Osteocyte (in vitro differentiated cells): Measurements from ENCODE around the gene RARA. TPM values are rescaled to one million over a fixed set of nuclear protein-coding genes. Genes with fewer than 3 reads are reported as not detected.

Experiments used
- DNase-seq: peaks from one replicate; pipeline ENCODE4 v3.0.0; 2021; ENCODE audit warnings: mixed read lengths; ENCODE audit not compliant: unreplicated experiment; ENCODE audit errors: extremely low spot score
- H3K27ac Mint-ChIP-seq: one replicate; pipeline ENCODE4 v1.8.0; 2021; ENCODE audit warnings: mild to moderate bottlenecking, mixed read lengths; ENCODE audit not compliant: unreplicated experiment
- H3K27me3 Mint-ChIP-seq: one replicate; pipeline ENCODE4 v1.8.0; 2021; ENCODE audit warnings: mixed read lengths; ENCODE audit not compliant: unreplicated experiment
- H3K36me3 Mint-ChIP-seq: one replicate; pipeline ENCODE4 v1.8.0; 2021; ENCODE audit warnings: mixed read lengths; ENCODE audit not compliant: unreplicated experiment
- H3K4me1 Mint-ChIP-seq: one replicate; pipeline ENCODE4 v1.8.0; 2021; ENCODE audit warnings: mixed read lengths; ENCODE audit not compliant: unreplicated experiment
- H3K4me3 Mint-ChIP-seq: one replicate; pipeline ENCODE4 v1.8.0; 2021; ENCODE audit warnings: mild to moderate bottlenecking, moderate library complexity, mixed read lengths; ENCODE audit not compliant: unreplicated experiment
- H3K9me3 Mint-ChIP-seq: one replicate; pipeline ENCODE4 v1.8.0; 2021; ENCODE audit warnings: mixed read lengths; ENCODE audit not compliant: unreplicated experiment
- CTCF ChIP-seq: fragments of 200-600 bp; sonication (generic); IDR thresholded peaks from 2 replicates; pipeline ENCODE4 v1.5.0; 2021; ENCODE audit warnings: antibody characterized with exemption, mild to moderate bottlenecking, moderate library complexity
- total RNA-seq: library from RNA; stranded (reverse); gene quantifications from 2 replicates; pipeline ENCODE4 v1.2.1, GENCODE V29; 2021

RARA gene
- total RNA-seq, 1 donor from 2014 or later, result 62.6 TPM

- peak overlapping the region; percentile 95 for H3K27ac Mint-ChIP-seq
- no peaks in the 10 kb centered on the region for H3K27me3 Mint-ChIP-seq
- no peak for TF ChIP-seq CTCF
- H3K4me3 Mint-ChIP-seq, result peak overlapping the region; percentile 35
- H3K36me3 Mint-ChIP-seq, result no peaks in the 10 kb centered on the region
- no peaks in the 10 kb centered on the region for H3K9me3 Mint-ChIP-seq
- H3K4me1 Mint-ChIP-seq, result peaks cover 24% of the 10 kb centered on the region
- DNase-seq, result no peak
Observed at GRCh38 chr17:40311575-40311974, 2.6 kb downstream of the RARA start.

GRCh38 chr17:40312131-40312731 lies 3.3 kb downstream of the RARA start:
- no peak for TF ChIP-seq CTCF
- Mint-ChIP-seq H3K9me3 (no peaks in the 10 kb centered on the region), H3K27me3 (no peaks in the 10 kb centered on the region), H3K36me3 (no peaks in the 10 kb centered on the region), H3K4me1 (peaks cover 30% of the 10 kb centered on the region), H3K27ac (peak overlapping the region; percentile 95), H3K4me3 (peak overlapping the region; percentile 44)
- DNase-seq, result no peak

- H3K4me1 Mint-ChIP-seq, result peaks cover 36% of the 10 kb centered on the region
- H3K36me3 Mint-ChIP-seq, result no peaks in the 10 kb centered on the region
- H3K4me3 Mint-ChIP-seq, result peak overlapping the region; percentile 40
- no peak for DNase-seq
- TF ChIP-seq CTCF, result no peak
- H3K27ac Mint-ChIP-seq, result peak overlapping the region; percentile 95
- no peaks in the 10 kb centered on the region for H3K9me3 Mint-ChIP-seq
- no peaks in the 10 kb centered on the region for H3K27me3 Mint-ChIP-seq
Observed at GRCh38 chr17:40312893-40313667, 4.1 kb downstream of the RARA start.

GRCh38 chr17:40313668-40314583 lies 4.9 kb downstream of the RARA start:
- Mint-ChIP-seq H3K9me3 (no peaks in the 10 kb centered on the region), H3K4me3 (peak overlapping the region; percentile 40), H3K27me3 (no peaks in the 10 kb centered on the region), H3K4me1 (peaks cover 39% of the 10 kb centered on the region), H3K36me3 (no peaks in the 10 kb centered on the region), H3K27ac (peak overlapping the region; percentile 95)
- TF ChIP-seq CTCF, result no peak
- no peak for DNase-seq

GRCh38 chr17:40314584-40314956 lies 5.6 kb downstream of the RARA start:
- H3K9me3 Mint-ChIP-seq, result no peaks in the 10 kb centered on the region
- H3K27me3 Mint-ChIP-seq, result no peaks in the 10 kb centered on the region
- peak; percentile 96 for DNase-seq
- H3K4me3 Mint-ChIP-seq, result no peak overlapping the region
- H3K27ac Mint-ChIP-seq, result peak overlapping the region; percentile 95
- no peak for TF ChIP-seq CTCF
- H3K4me1 Mint-ChIP-seq, result peaks cover 45% of the 10 kb centered on the region
- no peaks in the 10 kb centered on the region for H3K36me3 Mint-ChIP-seq
